ENCODE data around the gene ADAMTS17.

The ADAMTS17 gene

DNA sequence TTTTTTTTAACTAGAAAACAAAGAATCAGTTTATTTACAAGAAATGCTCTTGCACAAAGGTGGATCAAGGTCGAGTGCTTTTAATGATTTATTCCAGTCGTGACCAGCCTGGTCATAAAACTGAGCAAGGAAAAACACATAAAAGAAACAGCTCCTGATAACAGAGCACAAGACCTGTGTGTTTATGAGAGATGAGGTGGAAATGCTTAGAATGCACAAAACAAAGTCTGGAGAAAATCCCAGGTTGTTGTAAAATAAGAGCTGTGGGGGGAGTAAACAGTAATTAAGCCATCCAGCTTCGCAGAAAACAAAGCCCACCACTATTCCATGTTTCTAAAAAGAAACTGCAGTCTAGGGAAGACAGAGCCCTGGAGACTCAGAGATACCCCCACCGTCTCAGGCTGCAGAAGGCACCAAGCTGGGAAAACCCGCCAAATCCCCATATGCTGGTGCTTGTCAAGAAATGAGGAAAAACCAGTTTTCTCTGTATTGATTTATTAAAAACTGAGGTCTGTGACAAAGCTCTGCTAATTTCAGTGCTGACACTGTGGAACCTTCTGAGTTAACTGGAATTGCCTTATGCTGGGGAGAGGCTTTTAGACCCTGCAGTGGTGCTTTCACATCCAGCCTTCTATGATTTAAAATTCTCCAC lies 139.3 kb downstream of the ADAMTS17 start:
- H3K4me1 ChIP-seq (ENCODE audit: control insufficient read depth, insufficient read depth, low read length) = peaks cover 6% of the 10 kb centered on the region
- H3K27me3 ChIP-seq (ENCODE audit: control insufficient read depth, insufficient read depth, low read length) = no peaks in the 10 kb centered on the region
- H3K36me3 ChIP-seq (ENCODE audit: control insufficient read depth, insufficient read depth, low read length) = no peaks in the 10 kb centered on the region
- no peak overlapping the region for H3K4me3 ChIP-seq (ENCODE audit: low read depth, low read length)
- no peaks in the 10 kb centered on the region for H3K9me3 ChIP-seq (ENCODE audit: control insufficient read depth, insufficient read depth, low read depth, low read length)
- no peak overlapping the region for H3K9ac ChIP-seq (ENCODE audit: low read length)
- H3K27ac ChIP-seq (ENCODE audit: low read depth, low read length) = no peak overlapping the region

DNA sequence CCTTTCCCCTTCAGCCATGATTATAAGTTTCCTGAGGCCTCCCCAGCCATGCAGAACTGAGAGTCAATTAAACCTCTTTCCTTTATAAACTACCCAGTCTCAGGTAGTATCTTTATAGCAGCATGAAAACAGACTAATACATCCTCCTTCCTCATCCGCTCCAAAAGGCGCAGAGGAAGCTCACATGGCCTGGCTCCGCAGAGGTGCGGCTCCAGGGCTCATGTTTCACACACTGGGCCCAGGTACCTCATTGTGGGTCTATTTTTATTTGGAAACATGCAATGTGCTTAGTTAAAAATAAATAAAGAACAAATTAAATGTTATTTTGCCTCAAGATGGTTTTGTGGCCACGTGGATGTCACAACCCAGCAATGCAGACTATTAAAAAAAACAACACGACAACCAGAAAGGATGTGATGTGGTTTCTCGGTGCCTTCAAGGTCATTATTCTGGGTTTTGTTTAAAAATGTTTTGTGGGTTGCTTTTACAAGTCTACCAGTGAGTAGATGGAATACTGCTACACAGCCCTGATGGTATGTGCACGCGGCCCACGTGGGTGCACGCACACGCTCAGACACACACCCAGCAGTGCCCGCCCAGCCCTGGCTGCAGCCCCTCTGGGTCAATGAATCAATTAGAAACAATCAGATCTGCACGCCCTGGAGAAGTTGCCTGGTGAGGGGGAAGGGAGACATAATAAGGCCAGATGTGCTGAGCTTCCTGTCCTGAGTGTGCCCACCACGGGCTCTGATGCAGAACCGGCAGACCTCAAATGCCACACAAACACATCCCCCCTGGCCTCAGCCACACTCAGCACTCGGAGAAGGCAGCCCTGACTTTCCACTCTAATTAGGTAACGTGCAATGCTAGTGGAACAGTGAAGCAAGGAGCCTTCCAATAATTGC lies 140.1 kb downstream of the ADAMTS17 start:
- Histone ChIP-seq H3K4me3 (ENCODE audit: low read depth, low read length) (no peak overlapping the region), H3K9me3 (ENCODE audit: control insufficient read depth, insufficient read depth, low read depth, low read length) (no peaks in the 10 kb centered on the region), H3K4me1 (ENCODE audit: control insufficient read depth, insufficient read depth, low read length) (no peaks in the 10 kb centered on the region), H3K9ac (ENCODE audit: low read length) (no peak overlapping the region), H3K36me3 (ENCODE audit: control insufficient read depth, insufficient read depth, low read length) (no peaks in the 10 kb centered on the region), H3K27ac (ENCODE audit: low read depth, low read length) (no peak overlapping the region), H3K27me3 (ENCODE audit: control insufficient read depth, insufficient read depth, low read length) (no peaks in the 10 kb centered on the region)

DNA sequence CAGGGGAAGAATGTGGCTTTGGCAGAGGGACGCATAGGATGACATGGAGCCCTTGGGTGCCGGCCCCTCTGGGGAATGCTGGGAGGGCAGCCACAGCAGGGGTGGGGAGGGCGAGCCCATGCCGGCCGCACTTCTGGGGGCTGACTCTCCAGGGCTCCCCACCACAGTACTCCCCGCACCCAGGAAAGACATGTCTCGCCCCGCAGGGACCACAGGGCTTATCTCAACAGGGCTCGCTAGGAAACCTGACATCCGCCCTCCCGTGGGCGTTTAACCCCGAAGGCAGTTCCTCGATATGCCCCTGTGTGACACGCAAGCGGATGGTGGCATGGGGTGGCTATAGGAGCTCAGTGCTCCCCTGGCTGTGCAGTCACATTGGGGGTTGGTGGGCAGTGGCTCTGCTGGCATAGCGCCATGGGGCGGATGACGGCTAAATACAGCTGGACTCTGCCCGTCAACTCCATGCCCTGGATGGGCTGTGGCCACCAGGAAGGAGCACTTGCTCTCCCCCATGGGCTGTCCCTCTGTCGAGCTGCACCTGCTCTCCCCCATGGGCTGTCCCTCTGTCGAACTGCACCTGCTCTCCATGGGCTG lies 141.4 kb downstream of the ADAMTS17 start:
- H3K36me3 ChIP-seq (ENCODE audit: control insufficient read depth, insufficient read depth, low read length) = no peaks in the 10 kb centered on the region
- no peaks in the 10 kb centered on the region for H3K4me1 ChIP-seq (ENCODE audit: control insufficient read depth, insufficient read depth, low read length)
- H3K9ac ChIP-seq (ENCODE audit: low read length) = no peak overlapping the region
- no peaks in the 10 kb centered on the region for H3K27me3 ChIP-seq (ENCODE audit: control insufficient read depth, insufficient read depth, low read length)
- H3K27ac ChIP-seq (ENCODE audit: low read depth, low read length) = no peak overlapping the region
- H3K4me3 ChIP-seq (ENCODE audit: low read depth, low read length) = no peak overlapping the region
- H3K9me3 ChIP-seq (ENCODE audit: control insufficient read depth, insufficient read depth, low read depth, low read length) = no peaks in the 10 kb centered on the region

DNA sequence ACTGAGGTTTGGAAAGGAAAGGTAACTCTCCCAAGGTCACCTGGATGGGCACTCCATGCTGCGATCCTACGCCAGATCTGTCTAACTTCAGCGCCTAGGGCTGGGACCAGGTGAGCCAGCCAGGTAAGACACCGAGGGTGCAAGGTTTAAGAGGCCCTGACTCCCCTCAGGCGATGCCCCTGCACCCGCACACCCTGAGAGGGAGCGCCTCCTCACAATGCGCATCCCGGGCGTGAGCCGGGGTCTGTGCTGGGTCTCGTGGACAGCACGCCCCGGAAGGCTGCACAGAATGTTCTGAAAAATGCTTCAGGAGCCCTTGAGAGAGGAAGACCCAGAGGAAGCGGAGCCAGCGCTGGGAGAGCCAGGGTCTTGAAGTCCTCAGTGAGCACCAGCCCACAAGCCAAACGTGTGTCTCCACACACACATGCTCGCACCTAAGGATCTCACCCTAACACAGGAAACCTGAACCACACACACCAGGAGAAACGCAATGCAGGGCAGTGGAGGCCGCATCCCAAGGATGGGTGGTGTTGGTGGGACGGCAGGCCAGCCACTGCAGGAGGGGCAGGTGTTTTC lies 142.0 kb downstream of the ADAMTS17 start:
- Histone ChIP-seq H3K4me3 (ENCODE audit: low read depth, low read length) (no peak overlapping the region), H3K27ac (ENCODE audit: low read depth, low read length) (no peak overlapping the region), H3K9ac (ENCODE audit: low read length) (no peak overlapping the region), H3K4me1 (ENCODE audit: control insufficient read depth, insufficient read depth, low read length) (no peaks in the 10 kb centered on the region), H3K27me3 (ENCODE audit: control insufficient read depth, insufficient read depth, low read length) (no peaks in the 10 kb centered on the region), H3K9me3 (ENCODE audit: control insufficient read depth, insufficient read depth, low read depth, low read length) (no peaks in the 10 kb centered on the region), H3K36me3 (ENCODE audit: control insufficient read depth, insufficient read depth, low read length) (no peaks in the 10 kb centered on the region)

DNA sequence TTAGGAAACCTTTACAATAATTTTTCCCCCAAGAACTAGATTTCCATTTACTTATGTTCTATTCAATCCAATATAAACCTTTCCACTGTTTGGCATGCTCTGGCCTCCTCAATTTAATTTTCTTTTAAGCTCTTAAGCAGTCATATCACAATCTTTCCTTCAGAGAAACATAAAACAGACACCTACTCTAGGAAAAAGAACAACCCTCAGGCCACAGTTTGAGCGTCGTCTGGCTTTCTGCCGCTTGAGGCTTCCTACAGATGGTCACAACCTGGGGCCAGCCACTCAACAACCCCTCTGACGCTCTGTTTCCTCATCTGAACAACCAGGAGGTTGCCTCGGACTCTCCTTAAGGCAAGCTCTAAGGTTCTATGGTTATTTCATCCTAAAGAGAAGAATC lies 143.3 kb downstream of the ADAMTS17 start:
- Histone ChIP-seq H3K9ac (ENCODE audit: low read length) (no peak overlapping the region), H3K9me3 (ENCODE audit: control insufficient read depth, insufficient read depth, low read depth, low read length) (no peaks in the 10 kb centered on the region), H3K27me3 (ENCODE audit: control insufficient read depth, insufficient read depth, low read length) (no peaks in the 10 kb centered on the region), H3K27ac (ENCODE audit: low read depth, low read length) (no peak overlapping the region), H3K4me3 (ENCODE audit: low read depth, low read length) (no peak overlapping the region), H3K4me1 (ENCODE audit: control insufficient read depth, insufficient read depth, low read length) (no peaks in the 10 kb centered on the region), H3K36me3 (ENCODE audit: control insufficient read depth, insufficient read depth, low read length) (no peaks in the 10 kb centered on the region)

DNA sequence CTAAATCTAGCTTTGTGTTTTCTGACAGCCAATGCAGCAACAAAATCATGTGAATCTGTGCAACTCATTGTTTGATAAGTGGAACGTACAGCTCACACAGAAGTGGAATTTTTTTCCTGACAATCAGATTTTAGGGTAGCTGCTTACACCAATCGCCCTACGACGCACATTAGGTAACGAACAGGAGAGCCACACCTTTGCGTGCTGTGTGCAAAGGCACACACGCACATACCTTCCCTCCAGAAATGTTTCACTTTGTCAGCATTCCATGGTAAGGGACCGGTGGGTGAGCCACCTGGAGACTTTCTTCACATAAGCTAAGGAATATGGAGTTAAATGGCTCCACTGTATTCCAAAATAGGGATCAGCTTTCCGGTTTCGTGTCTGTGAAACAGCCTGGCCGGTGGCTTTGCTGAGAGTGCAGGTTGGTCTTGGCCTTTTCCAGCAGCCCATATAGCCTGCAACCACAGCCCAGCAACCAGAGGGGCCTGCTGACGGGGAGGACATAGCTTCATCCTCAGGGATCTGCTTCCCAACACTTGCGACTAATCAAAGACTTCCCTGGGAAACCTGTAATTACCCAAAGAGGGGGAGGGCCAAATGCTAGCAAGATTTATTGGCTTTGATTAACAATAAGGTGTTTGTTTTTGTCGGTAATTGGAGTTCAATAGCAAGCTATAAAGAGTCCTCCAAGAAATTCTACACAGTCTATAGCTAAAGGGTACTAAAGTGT lies 145.3 kb downstream of the ADAMTS17 start:
- Histone ChIP-seq H3K36me3 (ENCODE audit: control insufficient read depth, insufficient read depth, low read length) (no peaks in the 10 kb centered on the region), H3K4me3 (ENCODE audit: low read depth, low read length) (no peak overlapping the region), H3K9ac (ENCODE audit: low read length) (no peak overlapping the region), H3K4me1 (ENCODE audit: control insufficient read depth, insufficient read depth, low read length) (peaks cover 9% of the 10 kb centered on the region), H3K9me3 (ENCODE audit: control insufficient read depth, insufficient read depth, low read depth, low read length) (no peaks in the 10 kb centered on the region), H3K27me3 (ENCODE audit: control insufficient read depth, insufficient read depth, low read length) (no peaks in the 10 kb centered on the region), H3K27ac (ENCODE audit: low read depth, low read length) (no peak overlapping the region)

DNA sequence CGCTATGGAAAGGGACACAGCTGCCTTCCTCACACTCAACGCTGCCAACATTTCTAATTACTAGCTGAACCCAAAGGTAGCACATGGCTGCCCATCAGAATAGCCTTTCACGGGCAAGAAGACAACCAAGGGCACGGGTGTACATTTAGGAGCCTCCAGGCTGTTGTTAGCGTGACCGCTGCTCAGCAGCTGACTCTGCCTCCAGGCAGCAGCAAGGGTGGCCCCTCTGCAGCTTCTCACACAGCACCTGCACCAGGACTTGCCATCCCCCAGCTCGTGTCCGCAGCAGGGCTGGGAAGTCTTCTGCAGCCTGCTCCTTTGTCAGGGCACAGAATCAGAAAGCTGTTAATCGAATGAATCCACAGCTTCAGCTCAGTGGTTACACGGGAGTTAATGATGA lies 146.8 kb downstream of the ADAMTS17 start:
- no peak overlapping the region for H3K4me3 ChIP-seq (ENCODE audit: low read depth, low read length)
- no peaks in the 10 kb centered on the region for H3K9me3 ChIP-seq (ENCODE audit: control insufficient read depth, insufficient read depth, low read depth, low read length)
- peaks cover 17% of the 10 kb centered on the region for H3K4me1 ChIP-seq (ENCODE audit: control insufficient read depth, insufficient read depth, low read length)
- H3K27ac ChIP-seq (ENCODE audit: low read depth, low read length) = no peak overlapping the region
- H3K9ac ChIP-seq (ENCODE audit: low read length) = no peak overlapping the region
- no peaks in the 10 kb centered on the region for H3K27me3 ChIP-seq (ENCODE audit: control insufficient read depth, insufficient read depth, low read length)
- no peaks in the 10 kb centered on the region for H3K36me3 ChIP-seq (ENCODE audit: control insufficient read depth, insufficient read depth, low read length)

DNA sequence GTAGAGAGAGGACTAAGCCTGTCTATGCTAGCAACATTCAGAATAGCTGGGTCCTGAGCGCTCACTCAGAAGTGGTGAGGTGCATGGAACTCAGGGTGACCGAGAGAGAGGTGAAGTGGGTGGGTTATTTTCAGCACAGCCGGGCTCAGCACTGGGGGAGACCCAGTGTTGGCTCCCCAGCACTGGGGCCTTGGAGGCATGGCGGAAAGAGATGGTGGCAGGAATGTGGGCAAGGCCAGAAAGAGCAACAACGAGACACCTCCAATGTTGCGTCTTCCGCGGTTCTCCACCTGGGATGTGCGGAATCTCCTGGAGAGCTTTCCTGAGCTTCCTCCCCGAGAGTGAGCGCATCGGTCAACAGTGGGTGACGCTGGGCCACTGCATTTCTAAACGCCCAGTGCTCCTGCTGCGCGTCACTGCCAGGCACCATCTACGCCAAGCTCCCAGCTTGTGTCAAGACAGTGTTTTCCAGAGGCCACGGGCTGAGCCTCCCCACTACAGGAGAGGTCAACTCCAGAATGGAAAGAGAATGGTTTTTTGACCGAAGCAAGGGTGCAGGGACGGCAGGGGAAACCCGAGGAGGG lies 148.4 kb downstream of the ADAMTS17 start:
- Histone ChIP-seq H3K4me3 (ENCODE audit: low read depth, low read length) (no peak overlapping the region), H3K27ac (ENCODE audit: low read depth, low read length) (no peak overlapping the region), H3K9ac (ENCODE audit: low read length) (no peak overlapping the region), H3K9me3 (ENCODE audit: control insufficient read depth, insufficient read depth, low read depth, low read length) (no peaks in the 10 kb centered on the region), H3K36me3 (ENCODE audit: control insufficient read depth, insufficient read depth, low read length) (no peaks in the 10 kb centered on the region), H3K27me3 (ENCODE audit: control insufficient read depth, insufficient read depth, low read length) (no peaks in the 10 kb centered on the region), H3K4me1 (ENCODE audit: control insufficient read depth, insufficient read depth, low read length) (peaks cover 17% of the 10 kb centered on the region)

DNA sequence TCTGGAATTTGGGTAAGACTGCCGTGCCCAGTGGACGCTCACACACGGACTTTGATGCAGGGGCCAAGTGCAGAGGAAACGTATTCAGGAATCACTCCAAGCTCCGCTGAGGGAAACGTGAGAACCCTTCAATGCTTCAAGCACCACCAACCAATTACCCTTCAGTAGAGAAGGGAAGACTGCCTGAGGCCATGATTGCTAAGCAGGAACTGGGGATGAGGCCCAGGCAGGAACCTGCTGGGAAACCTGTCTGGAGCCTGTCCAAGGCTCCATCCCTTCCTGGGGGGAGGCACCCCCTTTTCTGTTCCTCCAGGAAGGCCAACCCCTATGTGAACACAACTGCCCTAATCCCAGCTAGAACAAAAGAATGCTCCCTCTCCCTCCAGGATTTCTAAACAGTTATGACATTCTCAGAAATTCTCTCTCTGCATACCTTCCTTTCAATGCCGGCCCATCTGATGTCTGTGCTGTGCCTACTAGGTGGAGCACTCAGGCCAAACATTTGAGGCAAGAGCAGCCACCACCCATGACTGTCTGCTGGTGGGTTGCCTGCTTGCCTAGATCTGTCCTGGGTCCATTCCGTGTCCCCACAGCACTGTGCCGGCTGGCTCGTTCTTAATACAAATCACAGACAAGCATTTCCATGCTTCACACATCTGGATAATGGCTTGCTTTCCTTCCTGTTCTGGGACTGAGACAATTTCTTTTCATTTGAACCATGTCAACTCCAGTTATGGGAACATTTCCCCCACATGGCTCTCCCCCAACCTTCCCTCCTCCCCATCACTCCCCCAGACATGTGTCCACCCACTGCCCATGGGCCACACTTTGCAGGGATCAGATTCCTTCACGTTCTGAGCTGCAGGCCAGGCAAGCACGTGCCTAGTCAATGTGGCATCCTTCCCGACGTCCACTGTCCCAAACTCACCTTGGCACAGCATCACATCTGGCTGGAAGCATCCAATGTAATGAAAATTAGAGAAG lies 149.4 kb downstream of the ADAMTS17 start:
- Histone ChIP-seq H3K9me3 (ENCODE audit: control insufficient read depth, insufficient read depth, low read depth, low read length) (no peaks in the 10 kb centered on the region), H3K9ac (ENCODE audit: low read length) (no peak overlapping the region), H3K27me3 (ENCODE audit: control insufficient read depth, insufficient read depth, low read length) (no peaks in the 10 kb centered on the region), H3K4me1 (ENCODE audit: control insufficient read depth, insufficient read depth, low read length) (peaks cover 17% of the 10 kb centered on the region), H3K27ac (ENCODE audit: low read depth, low read length) (no peak overlapping the region), H3K36me3 (ENCODE audit: control insufficient read depth, insufficient read depth, low read length) (no peaks in the 10 kb centered on the region), H3K4me3 (ENCODE audit: low read depth, low read length) (no peak overlapping the region)

All from HUES6 (cell line).